Measurements from ENCODE around the gene FTH1.

The FTH1 gene

GRCh38 chr11:61947486-61948210 lies 19.8 kb downstream of the FTH1 start:
- peak; percentile 77 for DNase-seq

- DNase-seq, result no peak
Observed at GRCh38 chr11:61946894-61947293, 20.5 kb downstream of the FTH1 start.

GRCh38 chr11:61945191-61945590 lies 22.2 kb downstream of the FTH1 start:
- no peak for DNase-seq

- no peak for DNase-seq
Observed at GRCh38 chr11:61940466-61940865, 27.0 kb downstream of the FTH1 start.

GRCh38 chr11:61935861-61936260 lies 31.6 kb downstream of the FTH1 start:
- DNase-seq, result no peak

- no peak for DNase-seq
Observed at GRCh38 chr11:61930933-61931332, 36.5 kb downstream of the FTH1 start.

- no peak for DNase-seq
Observed at GRCh38 chr11:61928606-61929005, 38.8 kb downstream of the FTH1 start.

- no peak for DNase-seq
Observed at GRCh38 chr11:61927501-61927900, 39.9 kb downstream of the FTH1 start.

GRCh38 chr11:61926235-61926634 lies 41.2 kb downstream of the FTH1 start:
- no peak for DNase-seq

- DNase-seq, result no peak
Observed at GRCh38 chr11:61925736-61926135, 41.7 kb downstream of the FTH1 start.

GRCh38 chr11:61924064-61924455 lies 43.4 kb downstream of the FTH1 start:
- DNase-seq, result no peak

GRCh38 chr11:61923166-61924063 lies 44.0 kb downstream of the FTH1 start:
- no peak for DNase-seq

- no peak for DNase-seq
Observed at GRCh38 chr11:61922539-61922938, 44.9 kb downstream of the FTH1 start.

- no peak for DNase-seq
Observed at GRCh38 chr11:61921446-61921845, 46.0 kb downstream of the FTH1 start.

GRCh38 chr11:61919705-61920631 lies 47.5 kb downstream of the FTH1 start:
- no peak for DNase-seq

GRCh38 chr11:61918938-61919704 lies 48.3 kb downstream of the FTH1 start:
- DNase-seq, result no peak

- DNase-seq, result no peak
Observed at GRCh38 chr11:61918251-61918937, 49.0 kb downstream of the FTH1 start.

GRCh38 chr11:61917334-61918109 lies 49.9 kb downstream of the FTH1 start, which contains the start of gene RAB3IL1:
Gene RAB3IL1 (minus strand): TSS chr11:61917566. CDS start chr11:61917367, 199 bp downstream.
- DNase-seq, result peak; percentile 40

GRCh38 chr11:61916737-61917333 lies 50.6 kb downstream of the FTH1 start:
- peak; percentile 8 for DNase-seq

All from stimulated activated CD4-positive, alpha-beta T cell treated with anti-CD3 and anti-CD28 coated beads, Interleukin-15, amount 100 ng/mL, for 24 hours (primary cell).